HepG2 (cell line): ENCODE measurements around the gene FANK1. TPM values are rescaled to one million over a fixed set of nuclear protein-coding genes. Genes with fewer than 3 reads are reported as not detected.

Experiments used
- ATAC-seq: fragments of 200-7000 bp; cut with Tn5 transposase; 3 replicates; pipeline ENCODE4 v1.9.1; 2020; ENCODE audit warnings: mild to moderate bottlenecking, moderate library complexity
- BruUV-seq: library from RNA; stranded (reverse); fragments of 400-500 nt; replicated peaks from 2 replicates; lab custom pipeline; 2021; lab: Mats Ljungman, UMichigan
- CTCF ChIA-PET: fragments of 300-600 bp; formaldehyde crosslinking; extraction: SDS; loops from one replicate; lab custom pipeline; 2021; ENCODE audit warnings: low total read pairs, inconsistent platforms, low intra/inter-chr PET ratio; lab: Yijun Ruan, JAX
- POLR2A ChIA-PET: fragments of 350-600 bp; sonication (Branson Sonifier 250); formaldehyde crosslinking; loops from one replicate; lab custom pipeline; 2020; ENCODE audit warnings: antibody characterized with exemption, inconsistent platforms; lab: Yijun Ruan, JAX
- DNase-seq: peaks from one replicate; pipeline ENCODE4 v3.0.0-alpha.2; 2015; ENCODE audit warnings: low spot score
- FAIRE-seq: peaks from 3 replicates; lab custom pipeline; 2011; peaks lifted over from hg19 to GRCh38; lab: Jason Lieb, UNC
- H2AFZ ChIP-seq: one replicate; pipeline ENCODE4 v1.6.1; 2011; ENCODE audit warnings: low read length, inconsistent platforms
- H3K27ac ChIP-seq: fragments of 300-600 bp; 3 replicates; pipeline ENCODE4 v1.8.0; 2011; ENCODE audit warnings: mixed run types, mild to moderate bottlenecking, mixed read lengths, low read length, inconsistent platforms; ENCODE audit not compliant: insufficient read depth; ENCODE audit errors: extremely low read length
- H3K27me3 ChIP-seq, 2 experiments: fragments of 200-600 bp in 1 of 2; 2 replicates in 1 of 2; 3 replicates in 1 of 2; pipeline versions ENCODE4 v1.6.0 to v1.8.0; 2011; ENCODE audit warnings: low read length in 2 of 2, mild to moderate bottlenecking in 2 of 2, moderate library complexity in 2 of 2, inconsistent platforms in 1 of 2; ENCODE audit not compliant: insufficient read depth in 2 of 2, control insufficient read depth in 1 of 2
- H3K36me3 ChIP-seq, 2 experiments: fragments of 200-600 bp in 1 of 2; replicated peaks in 1 of 2; 2 replicates in 1 of 2; 3 replicates in 1 of 2; pipeline versions ENCODE4 v1.5.1 to v1.8.0; 2011; ENCODE audit warnings: low read length in 2 of 2, inconsistent platforms in 1 of 2; ENCODE audit not compliant: insufficient read depth in 2 of 2, control insufficient read depth in 1 of 2
- H3K4me1 ChIP-seq: 2 replicates; pipeline ENCODE4 v1.5.1; 2012; ENCODE audit warnings: low read length, inconsistent platforms; ENCODE audit not compliant: insufficient read depth
- H3K4me2 ChIP-seq: 2 replicates; pipeline ENCODE4 v1.6.0; 2011; ENCODE audit warnings: low read depth, low read length, inconsistent platforms
- H3K4me3 ChIP-seq, 3 experiments: fragments of 200-600 bp in 1 of 3; sonication (generic), shearing (Covaris generic) in 1 of 3; replicated peaks in 1 of 3; 2 replicates each; pipeline ENCODE4 v1.5.1; 2011 to 2016; ENCODE audit warnings: low read length in 3 of 3, inconsistent platforms in 2 of 3, low read depth in 2 of 3, mild to moderate bottlenecking in 2 of 3, control low read depth in 1 of 3, mixed read lengths in 1 of 3; ENCODE audit not compliant: insufficient read depth in 1 of 3
- H3K79me2 ChIP-seq: one replicate; pipeline ENCODE4 v1.6.1; 2011; ENCODE audit warnings: low read length, inconsistent platforms; ENCODE audit not compliant: insufficient read depth
- H3K9ac ChIP-seq: 2 replicates; pipeline ENCODE4 v1.6.0; 2011; ENCODE audit warnings: mild to moderate bottlenecking, low read depth, low read length, inconsistent platforms; ENCODE audit not compliant: insufficient read depth
- H3K9me3 ChIP-seq: 2 replicates; pipeline ENCODE4 v1.5.1; 2012; ENCODE audit warnings: mild to moderate bottlenecking, low read length
- H4K20me1 ChIP-seq: 2 replicates; pipeline ENCODE4 v1.6.0; 2011; ENCODE audit warnings: inconsistent platforms, mild to moderate bottlenecking, low read length, moderate library complexity; ENCODE audit not compliant: insufficient read depth
- AHR ChIP-seq: IDR thresholded peaks from 2 replicates; pipeline ENCODE4 v1.6.1; 2018; ENCODE audit warnings: missing genetic modification reagents, missing compliant biosample characterization
- BCL6 ChIP-seq: IDR thresholded peaks from 2 replicates; pipeline ENCODE4 v1.6.1; 2016; ENCODE audit warnings: missing genetic modification reagents, missing compliant biosample characterization
- FOXK1 ChIP-seq: sonication (generic); formaldehyde crosslinking; IDR thresholded peaks from 2 replicates; pipeline ENCODE4 v1.4.0; 2020; ENCODE audit warnings: low read depth, missing genetic modification reagents, borderline replicate concordance
- HMGA1 ChIP-seq: sonication (generic); formaldehyde crosslinking; conservative IDR thresholded peaks from 2 replicates; pipeline ENCODE4 v1.4.0; 2020; ENCODE audit warnings: missing genetic modification reagents
- KAT8 ChIP-seq: IDR thresholded peaks from 2 replicates; pipeline ENCODE4 v1.6.1; 2016; ENCODE audit warnings: missing genetic modification reagents, missing compliant biosample characterization
- MAFF ChIP-seq: IDR thresholded peaks from 2 replicates; pipeline ENCODE4 v1.6.1; 2011; ENCODE audit warnings: low read depth, low read length, improper control_type of control experiment
- MAFK ChIP-seq, 2 experiments: IDR thresholded peaks in 1 of 2; conservative IDR thresholded peaks in 1 of 2; 2 replicates each; pipeline ENCODE4 v1.6.1; 2011; ENCODE audit warnings: improper control_type of control experiment in 2 of 2, low read length in 2 of 2
- MEF2D ChIP-seq: sonication (generic); formaldehyde crosslinking; IDR thresholded peaks from 2 replicates; pipeline ENCODE4 v1.5.1; 2020; ENCODE audit warnings: mild to moderate bottlenecking, missing genetic modification reagents
- POLR2AphosphoS2 ChIP-seq: IDR thresholded peaks from 2 replicates; pipeline ENCODE4 v1.6.1; 2011; ENCODE audit warnings: low read depth, low read length, improper control_type of control experiment
- RFXAP ChIP-seq: sonication (generic); formaldehyde crosslinking; IDR thresholded peaks from 2 replicates; pipeline ENCODE4 v1.4.0; 2020; ENCODE audit warnings: missing genetic modification reagents, borderline replicate concordance
- SMAD9 ChIP-seq: sonication (generic); formaldehyde crosslinking; IDR thresholded peaks from 2 replicates; pipeline ENCODE4 v1.5.1; 2020; ENCODE audit warnings: mild to moderate bottlenecking, missing genetic modification reagents
- ZNF17 ChIP-seq: sonication (generic); formaldehyde crosslinking; IDR thresholded peaks from 2 replicates; pipeline ENCODE4 v1.5.0; 2020; ENCODE audit warnings: mild to moderate bottlenecking, missing genetic modification reagents
- ZNF83 ChIP-seq: sonication (generic); formaldehyde crosslinking; IDR thresholded peaks from 2 replicates; pipeline ENCODE4 v1.4.0; 2020; ENCODE audit warnings: missing genetic modification reagents, mild to moderate bottlenecking, borderline replicate concordance
- whole genome bisulfite sequencing: methylation state at CpG from one replicate; pipeline ENCODE4 v1.1.6; 2017; ENCODE audit warnings: low lambda C conversion rate; 5-methylcytosine and 5-hydroxymethylcytosine counted together
- in situ Hi-C: cut with HindIII; loops from 2 replicates; pipeline ENCODE4 v1.10.0; 2017; ENCODE audit warnings: low pct_unique_long_range_greater_than_20kb; ENCODE audit not compliant: extremely low pct_ligation_motif_present
- intact Hi-C: fragments of 100-400 bp; cut with micrococcal nuclease; formaldehyde crosslinking; loops from one replicate; pipeline ENCODE4 v1.10.0; 2022; ENCODE audit not compliant: unreplicated experiment
- polyA plus RNA-seq, 8 experiments: library from polyadenylated mRNA; depleted of rRNA in 3 of 8; stranded (reverse) in 7 of 8; unstranded in 1 of 8; fragments of >200 nt; fragmentation: Illumina TruSeq in 4 of 8; extraction: Trizol in 4 of 8; gene quantifications; 2 replicates each; pipeline versions ENCODE4 v1.2.1 to v1.2.3, GENCODE V29; 2011 to 2016; ENCODE audit warnings: low read depth in 4 of 8, missing spikeins in 1 of 8, mixed read lengths in 1 of 8; ENCODE audit not compliant: insufficient read depth in 1 of 8
- total RNA-seq, 5 experiments: library from RNA; depleted of rRNA; stranded (reverse); fragments of >200 nt; fragmentation: Illumina TruSeq; extraction: Trizol; gene quantifications; 2 replicates each; pipeline ENCODE4 v1.2.3, GENCODE V29; 2016; ENCODE audit warnings: low read depth in 1 of 5
- TF ChIP-seq, protein P1 (sequence below): IDR thresholded peaks from 2 replicates; pipeline ENCODE4 v1.6.1; 2016; ENCODE audit warnings: low read depth, borderline replicate concordance
- TF ChIP-seq, protein P2 (sequence below): IDR thresholded peaks from 2 replicates; pipeline ENCODE4 v1.6.1; 2018; ENCODE audit warnings: missing genetic modification reagents

FANK1 gene
- total and polyA plus RNA-seq, 2 of the 13 experiments (the other 11 are each of a cell fraction or from before 2014, with no cell fraction given), result 0.22 TPM; not detected in 1

DNA sequence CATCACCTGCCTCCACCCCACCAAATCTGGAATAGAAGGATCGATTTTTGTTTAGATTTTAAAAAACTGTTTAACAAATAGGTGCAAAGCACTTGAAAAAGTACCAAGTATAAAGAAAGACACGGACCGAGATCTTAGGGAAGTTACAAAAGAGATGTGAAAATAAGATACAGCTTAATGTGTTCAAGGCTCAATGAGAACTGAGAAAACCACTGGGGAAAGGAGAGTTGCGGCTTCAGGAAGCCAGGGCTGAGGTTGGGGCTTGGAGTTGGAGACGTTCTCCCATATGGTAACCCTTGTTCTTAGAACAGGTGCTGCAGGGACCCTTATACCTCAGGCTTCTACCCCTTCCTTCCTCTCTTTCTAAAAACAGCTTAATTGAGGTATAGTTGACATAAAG is 140.2 kb downstream of the FANK1 start:
- ChIA-PET POLR2A (no interaction called here), CTCF (no interaction called here)
- Histone ChIP-seq H2AFZ (no peak overlapping the region), H3K4me2 (no peak overlapping the region), H3K4me1 (no peaks in the 10 kb centered on the region), H3K36me3 (no peaks in the 10 kb centered on the region), H3K4me3 (no peak overlapping the region), H3K79me2 (no peaks in the 10 kb centered on the region), H3K27me3 (peaks cover under 1 to 22% of the 10 kb centered on the region in 2 experiments; a peak in 3 of 5 replicates), H4K20me1 (no peaks in the 10 kb centered on the region), H3K27ac (no peak overlapping the region), H3K9ac (no peak overlapping the region), H3K9me3 (peaks cover 12% of the 10 kb centered on the region; the same call in 1 of the 2 replicates)
- FAIRE-seq (no peak), DNase-seq (no peak), ATAC-seq (no peak)
- BruUV-seq, result no TSS peak
- intact Hi-C loops, result no loop called here
- in situ Hi-C loops, result no loop called here
- WGBS, result 2% methylated on average over 5 of the region's 5 CpGs
- TF ChIP-seq RFXAP (no peak), ZNF17 (CRISPR knock-in tag) (no peak), MEF2D (CRISPR knock-in tag) (no peak), HMGA1 (CRISPR knock-in tag) (no peak), ZNF83 (CRISPR knock-in tag) (no peak)
- TF ChIP-seq, protein P1, sequence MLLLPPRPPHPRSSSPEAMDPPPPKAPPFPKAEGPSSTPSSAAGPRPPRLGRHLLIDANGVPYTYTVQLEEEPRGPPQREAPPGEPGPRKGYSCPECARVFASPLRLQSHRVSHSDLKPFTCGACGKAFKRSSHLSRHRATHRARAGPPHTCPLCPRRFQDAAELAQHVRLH (CRISPR knock-in tag), result no peak
- TF ChIP-seq, all 625 proteins: peak for 0

DNA sequence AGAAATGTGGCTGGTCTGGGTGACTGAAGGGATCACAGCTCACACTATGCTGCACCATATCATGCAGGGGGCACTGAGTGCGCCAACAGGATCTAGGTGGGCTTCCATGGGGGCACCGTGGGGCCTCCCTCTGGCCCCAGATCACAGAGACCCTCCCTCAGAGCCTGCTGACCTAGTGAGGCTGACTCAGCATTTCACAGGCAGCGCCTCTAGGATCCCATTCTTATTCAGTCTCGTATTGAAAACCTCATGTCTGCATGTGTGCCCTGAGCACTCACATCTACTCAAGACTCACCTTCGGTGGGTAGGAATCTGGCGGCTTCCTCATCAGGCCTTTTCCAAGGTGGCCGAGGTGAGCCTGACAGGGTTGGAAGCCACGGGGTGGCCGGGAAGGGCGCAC is 141.6 kb downstream of the FANK1 start:
- WGBS, result 1% methylated on average over 10 of the region's 10 CpGs
- DNase-seq (no peak), FAIRE-seq (no peak), ATAC-seq (no peak)
- no peaks in the 10 kb centered on the region for H3K79me2 ChIP-seq
- no peak overlapping the region for H3K4me3 ChIP-seq
- BruUV-seq, result no TSS peak
- no peak overlapping the region for H3K9ac ChIP-seq
- H3K9me3 ChIP-seq, result peaks cover 12% of the 10 kb centered on the region; the same call in 1 of the 2 replicates
- no peaks in the 10 kb centered on the region for H3K4me1 ChIP-seq
- no peak overlapping the region for H3K4me2 ChIP-seq
- CTCF ChIA-PET, result no interaction called here
- H2AFZ ChIP-seq, result no peak overlapping the region
- no peak overlapping the region for H3K27ac ChIP-seq
- TF ChIP-seq MAFK (conservative IDR thresholded peaks at IDR 0.05 in 1 of 2, IDR thresholded peaks at IDR 0.05 in 1 of 2; ENCODE audit: low read length in 2 of 2) (peak; percentile 66 to 85), BCL6 (no peak), POLR2AphosphoS2 (no peak), SMAD9 (CRISPR knock-in tag) (no peak), KAT8 (CRISPR knock-in tag) (no peak), MAFF (peak; percentile 66), FOXK1 (CRISPR knock-in tag) (no peak), AHR (CRISPR knock-in tag) (no peak)
- TF ChIP-seq, protein P2, sequence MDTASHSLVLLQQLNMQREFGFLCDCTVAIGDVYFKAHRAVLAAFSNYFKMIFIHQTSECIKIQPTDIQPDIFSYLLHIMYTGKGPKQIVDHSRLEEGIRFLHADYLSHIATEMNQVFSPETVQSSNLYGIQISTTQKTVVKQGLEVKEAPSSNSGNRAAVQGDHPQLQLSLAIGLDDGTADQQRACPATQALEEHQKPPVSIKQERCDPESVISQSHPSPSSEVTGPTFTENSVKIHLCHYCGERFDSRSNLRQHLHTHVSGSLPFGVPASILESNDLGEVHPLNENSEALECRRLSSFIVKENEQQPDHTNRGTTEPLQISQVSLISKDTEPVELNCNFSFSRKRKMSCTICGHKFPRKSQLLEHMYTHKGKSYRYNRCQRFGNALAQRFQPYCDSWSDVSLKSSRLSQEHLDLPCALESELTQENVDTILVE (CRISPR knock-in tag), result no peak
- no peaks in the 10 kb centered on the region for H3K36me3 ChIP-seq
- H4K20me1 ChIP-seq, result no peaks in the 10 kb centered on the region
- in situ Hi-C loops, result no loop called here
- POLR2A ChIA-PET, result no interaction called here
- H3K27me3 ChIP-seq, result peaks cover 2 to 32% of the 10 kb centered on the region in 2 experiments; a peak in 4 of 5 replicates
- intact Hi-C loops, result no loop called here
